Renal cortical epithelial cell (primary cell): ENCODE results near the gene HNF1A. TPM values are rescaled to one million over a fixed set of nuclear protein-coding genes. Genes with fewer than 3 reads are reported as not detected.
"Not testable (repeated sequence)": the region's sequence is repeated elsewhere in the genome, so short reads cannot be mapped to it uniquely, and the experiment has no call there.

Experiments used
- DNase-seq: peaks from one replicate; pipeline ENCODE4 v3.0.0-alpha.2; 2011; ENCODE audit warnings: low read depth
- total RNA-seq: library from RNA; depleted of rRNA; stranded (reverse); fragments of >200 nt; gene quantifications from 2 replicates; pipeline ENCODE4 v1.2.3, GENCODE V29; 2014

HNF1A gene
- total RNA-seq, 1 donor from 2014 or later, result 1.9 TPM

- not testable (repeated sequence) for DNase-seq
Measured at GRCh38 chr12:121047400-121047799, 69.1 kb downstream of the HNF1A start.

GRCh38 chr12:121048442-121048841 is 70.1 kb downstream of the HNF1A start:
- no peak for DNase-seq

GRCh38 chr12:121050725-121051124 is 72.4 kb downstream of the HNF1A start:
- DNase-seq, result no peak

Other genes starting within 250 kb of the HNF1A start
- 6.6 and 13.5 TPM in 2 replicates for gene SPPL3, start 74.2 kb upstream of the HNF1A start, total RNA-seq
- 11.5 and 20.1 TPM in 2 replicates for gene C12orf43, start 37.9 kb downstream of the HNF1A start, total RNA-seq
- 0.94 and 4.0 TPM in 2 replicates for gene OASL, start 60.7 kb downstream of the HNF1A start, total RNA-seq
- gene P2RX7, start 154.3 kb downstream of the HNF1A start, total RNA-seq, result 0.10 and 0.52 TPM in 2 replicates
- 22.3 and 65.1 TPM in 2 replicates for gene P2RX4, start 231.6 kb downstream of the HNF1A start, total RNA-seq